Measurements from ENCODE around the gene SMIM44.
"Not testable (repeated sequence)": the region's sequence is repeated elsewhere in the genome, so short reads cannot be mapped to it uniquely, and the experiment has no call there.

SMIM44 gene

DNA sequence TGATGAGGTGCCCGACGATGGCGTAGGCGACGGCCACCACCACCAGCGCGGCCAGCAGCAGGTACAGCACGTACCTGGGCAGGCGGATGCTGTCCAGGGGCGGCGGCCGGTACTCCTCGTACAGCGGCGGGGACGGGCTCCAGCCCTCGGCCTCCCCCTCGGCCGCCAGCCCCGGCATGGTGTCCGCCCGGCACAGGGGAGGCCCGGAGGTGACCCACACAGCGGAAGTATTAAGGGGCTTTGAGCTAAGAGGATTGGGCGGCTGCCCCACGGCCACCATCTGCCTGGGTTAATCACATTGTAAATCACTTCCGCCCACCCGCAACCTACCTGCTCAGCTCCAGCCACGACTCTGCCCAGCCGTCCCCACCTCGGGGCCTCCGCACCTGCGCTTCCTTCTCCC is at the start of gene SMIM44:
SMIM44 (minus strand) TSS at position 216 of the 403 bp plus-strand sequence; CDS start at position 178, 38 bp downstream.
- DNase-seq: no peak

DNA sequence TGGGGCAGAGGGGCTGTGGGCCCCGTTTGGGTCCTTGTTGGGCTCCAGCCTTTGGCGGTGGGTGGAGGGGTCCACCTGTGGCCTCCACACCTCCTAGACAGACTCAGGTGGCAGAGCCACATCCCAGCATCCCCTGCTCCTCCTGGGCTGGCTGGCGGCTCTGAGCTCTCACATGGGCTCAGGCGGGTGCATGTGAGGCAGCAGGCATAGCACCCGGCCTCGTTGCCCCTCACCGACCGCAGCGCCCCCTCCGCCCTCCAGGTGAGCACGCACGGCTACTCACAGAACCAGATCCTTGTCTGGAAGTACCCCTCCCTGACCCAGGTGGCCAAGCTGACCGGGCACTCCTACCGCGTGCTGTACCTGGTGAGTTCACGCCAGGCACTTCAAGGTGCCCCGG is 49.8 kb upstream of the SMIM44 start:
- DNase-seq: no peak

GRCh38 chr19:3532154-3532786 is 49.0 kb upstream of the SMIM44 start:
- DNase-seq: no peak

DNA sequence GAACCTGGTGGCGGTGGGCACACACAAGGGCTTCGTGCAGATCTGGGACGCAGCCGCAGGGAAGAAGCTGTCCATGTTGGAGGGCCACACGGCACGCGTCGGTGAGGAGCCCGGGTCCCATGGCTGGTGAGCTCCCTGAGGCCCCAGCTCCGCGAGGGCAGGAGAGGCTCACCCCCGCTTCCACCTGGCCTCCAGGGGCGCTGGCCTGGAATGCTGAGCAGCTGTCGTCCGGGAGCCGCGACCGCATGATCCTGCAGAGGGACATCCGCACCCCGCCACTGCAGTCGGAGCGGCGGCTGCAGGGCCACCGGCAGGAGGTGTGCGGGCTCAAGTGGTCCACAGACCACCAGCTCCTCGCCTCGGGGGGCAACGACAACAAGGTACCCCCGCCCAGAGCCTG is 48.5 kb upstream of the SMIM44 start:
- DNase-seq: no peak

DNA sequence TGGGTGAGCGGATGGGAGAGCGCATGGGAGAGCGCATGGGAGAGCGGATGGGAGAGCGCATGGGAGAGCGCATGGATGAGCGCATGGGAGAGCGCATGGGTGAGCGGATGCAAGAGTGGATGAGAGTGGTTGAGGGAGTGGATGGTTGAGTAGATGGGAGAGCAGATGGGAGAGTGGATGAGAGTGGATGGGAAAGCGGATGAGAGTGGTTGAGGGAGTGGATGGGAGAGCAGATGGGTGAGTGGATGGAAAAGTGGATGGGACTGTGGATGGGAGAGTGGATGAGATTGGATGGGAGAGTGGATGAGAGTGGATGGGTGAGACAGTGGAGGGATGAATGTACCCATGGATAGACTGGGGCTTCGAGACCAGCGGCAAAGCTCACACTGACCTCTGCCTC is 47.1 kb upstream of the SMIM44 start:
- DNase-seq: no peak

GRCh38 chr19:3529299-3529698 is 46.1 kb upstream of the SMIM44 start:
- DNase-seq: not testable (repeated sequence)

DNA sequence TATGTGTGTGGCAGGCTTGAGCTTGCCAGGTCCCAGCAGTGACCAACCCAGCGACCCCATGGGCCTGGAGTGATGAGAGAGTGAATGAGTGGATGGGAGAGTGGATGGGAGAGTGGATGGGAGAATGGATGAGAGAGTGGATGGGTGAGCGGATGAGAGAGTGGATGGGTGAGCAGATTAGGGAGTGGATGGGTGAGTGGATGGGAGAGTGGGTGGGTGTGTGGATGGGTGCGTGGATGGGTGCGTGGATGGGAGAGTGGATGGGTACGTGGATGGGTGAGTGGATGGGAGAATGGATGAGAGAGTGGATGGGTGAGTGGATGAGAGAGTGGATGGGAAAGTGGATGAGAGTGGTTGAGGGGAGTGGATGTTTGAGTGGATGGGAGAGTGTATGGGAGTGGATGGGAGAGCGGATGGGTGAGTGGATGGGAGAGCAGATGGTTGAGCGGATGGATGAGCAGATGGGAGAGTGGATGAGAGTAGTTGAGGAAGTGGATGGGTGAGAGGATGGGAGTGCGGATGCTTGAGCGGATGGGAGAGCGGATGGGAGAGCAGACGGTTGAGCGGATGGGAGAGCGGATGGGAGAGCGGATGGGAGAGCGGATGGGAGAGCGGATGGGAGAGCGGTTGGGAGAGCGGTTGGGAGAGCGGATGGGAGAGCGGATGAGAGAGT is 45.4 kb upstream of the SMIM44 start:
- no peak for DNase-seq

DNA sequence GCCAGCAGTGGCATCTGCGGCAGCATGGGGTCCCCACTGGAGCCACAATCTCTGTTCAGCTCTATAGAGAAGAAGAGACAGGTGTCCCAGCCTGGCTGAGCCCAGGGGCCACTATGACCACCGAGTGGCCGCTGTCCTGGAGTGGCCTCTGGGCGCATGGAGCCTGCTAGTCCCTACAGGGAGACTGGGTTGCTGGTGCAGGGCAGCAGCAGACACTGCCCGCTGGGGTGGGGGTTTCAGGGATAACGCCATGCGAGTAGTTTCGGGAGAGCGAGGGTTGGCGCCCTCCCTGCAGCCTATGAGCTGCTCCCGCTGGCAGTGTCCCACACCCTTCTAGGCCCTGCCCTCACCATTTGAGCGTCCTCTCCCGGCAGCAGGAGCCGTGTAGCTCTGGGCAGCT is 44.8 kb upstream of the SMIM44 start:
- no peak for DNase-seq

GRCh38 chr19:3527238-3527910 is 44.1 kb upstream of the SMIM44 start:
- no peak for DNase-seq

DNA sequence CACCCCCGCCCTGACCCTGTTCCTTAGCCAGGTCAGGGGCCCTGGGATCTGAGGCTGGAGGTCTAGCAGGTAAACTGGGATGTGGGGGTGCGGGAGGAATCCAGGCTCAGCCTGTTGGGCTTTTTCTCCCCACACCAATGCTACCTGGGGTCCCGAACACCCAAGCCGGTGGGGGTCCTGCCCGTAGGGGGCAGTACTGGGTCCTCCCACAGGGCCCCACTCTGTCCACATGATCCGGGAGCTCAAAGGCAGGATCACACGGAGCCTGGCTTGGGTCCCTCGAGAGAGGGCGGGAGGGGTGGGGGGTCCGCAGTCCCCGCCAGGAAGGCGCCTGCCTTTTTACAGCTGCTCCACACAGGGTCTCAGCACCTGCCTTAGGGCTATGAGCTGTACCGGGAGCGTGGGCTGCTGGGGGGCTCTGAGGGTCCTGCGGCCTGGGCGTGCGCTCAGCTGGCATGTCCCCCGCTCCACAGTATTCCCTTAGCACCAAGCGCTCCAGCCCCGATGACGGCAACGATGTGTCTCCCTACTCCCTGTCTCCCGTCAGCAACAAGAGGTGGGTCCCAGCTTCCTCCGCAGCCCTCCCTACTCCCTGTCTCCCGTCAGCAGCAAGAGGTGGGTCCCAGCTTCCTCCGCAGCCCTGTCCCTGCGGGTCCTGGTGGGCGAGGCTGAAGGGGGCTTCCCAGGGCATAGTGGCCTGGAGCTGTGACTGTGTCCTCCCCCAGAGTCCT is 43.4 kb upstream of the SMIM44 start:
- DNase-seq: no peak

- no peak for DNase-seq
These were observed 41.7 kb upstream of the SMIM44 start for GRCh38 chr19:3524904-3525451.

GRCh38 chr19:3524078-3524842 is 41.0 kb upstream of the SMIM44 start:
- DNase-seq: no peak

GRCh38 chr19:3523361-3524077 is 40.3 kb upstream of the SMIM44 start:
- DNase-seq: no peak

- DNase-seq: no peak
These were observed 39.5 kb upstream of the SMIM44 start for GRCh38 chr19:3522421-3523360.

GRCh38 chr19:3521104-3521445 is 37.8 kb upstream of the SMIM44 start:
- DNase-seq: no peak

DNA sequence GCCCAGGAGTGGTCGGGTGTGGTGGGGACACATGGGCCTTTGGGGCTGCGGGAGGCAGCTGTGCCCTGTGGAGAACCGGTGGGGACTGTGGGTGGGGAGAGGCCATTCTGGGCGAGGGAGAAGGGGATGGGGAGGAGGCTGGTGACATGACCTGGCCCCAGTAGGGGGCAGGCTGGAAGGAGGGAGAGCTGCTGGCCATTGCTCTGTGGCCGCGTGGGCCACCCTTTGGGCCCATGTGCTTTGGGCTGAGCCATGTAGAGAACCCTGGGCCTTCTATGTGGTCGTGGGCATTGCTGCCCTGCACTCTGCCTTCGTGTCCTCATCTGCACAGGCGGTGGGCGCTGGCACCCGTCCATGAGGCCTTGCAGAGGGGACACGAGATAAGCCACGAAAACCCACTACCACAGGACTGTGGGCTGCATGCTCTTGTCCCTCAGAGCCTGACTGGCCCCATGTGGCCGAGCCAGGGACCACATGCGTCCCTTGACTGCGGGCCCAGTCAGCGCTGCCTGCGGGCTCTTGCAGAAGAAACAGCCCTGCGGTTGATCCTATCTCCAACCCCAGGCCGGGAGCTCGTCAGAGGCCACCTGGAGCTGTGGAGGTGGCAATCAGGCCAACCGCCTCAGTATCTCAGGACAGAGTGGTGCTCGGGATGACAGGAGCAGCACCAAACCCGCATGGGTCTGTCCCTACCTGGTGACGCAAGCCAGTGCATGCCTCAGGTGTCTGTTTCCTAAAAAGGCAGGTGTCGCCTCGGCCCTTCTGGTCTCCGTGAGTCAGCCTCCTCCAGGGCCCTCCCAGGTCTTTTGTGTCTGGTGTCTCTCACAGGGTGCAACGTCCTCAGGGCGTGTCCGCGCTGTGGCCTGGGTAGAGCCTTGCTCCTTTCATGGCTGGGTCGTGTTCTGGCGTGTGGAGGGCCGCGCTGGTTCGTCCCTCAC is 37.2 kb upstream of the SMIM44 start:
- no peak for DNase-seq

GRCh38 chr19:3519126-3519525 is 35.9 kb upstream of the SMIM44 start:
- no peak for DNase-seq

- DNase-seq: no peak
These were observed 35.4 kb upstream of the SMIM44 start for GRCh38 chr19:3518659-3519058.

GRCh38 chr19:3518255-3518654 is 35.0 kb upstream of the SMIM44 start:
- no peak for DNase-seq

DNA sequence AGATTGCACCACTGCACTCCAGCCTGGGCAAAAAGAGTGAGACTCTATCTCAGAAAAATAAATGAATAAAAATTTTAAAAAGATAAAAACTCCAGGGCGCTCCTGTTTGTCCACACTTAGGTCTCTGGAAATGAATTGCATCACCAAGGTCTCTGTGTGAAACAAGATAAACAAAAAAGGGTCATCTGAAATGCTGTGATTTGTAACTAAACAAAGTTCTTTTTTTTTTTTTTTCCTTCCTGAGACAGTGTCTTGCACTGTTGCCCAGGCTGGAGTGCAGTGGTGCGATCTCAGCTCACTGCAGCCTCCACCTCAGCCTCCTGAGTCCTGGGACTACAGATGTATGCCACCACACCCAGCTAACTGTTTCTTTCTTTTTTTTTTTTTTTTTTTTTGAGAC is 34.4 kb upstream of the SMIM44 start:
- no peak for DNase-seq
